GM18498 (cell line): ENCODE data around the gene TMEM151B.
A peak's percentile ranks its signal among the peaks of the same experiment; 100 is the strongest.

ENCODE experiments used
- ATAC-seq: cut with Tn5 transposase; IDR thresholded peaks from one replicate; pipeline ENCODE4 v1.9.1; 2021; ENCODE audit warnings: mild to moderate bottlenecking, moderate library complexity; ENCODE audit not compliant: unreplicated experiment

TMEM151B gene

DNA sequence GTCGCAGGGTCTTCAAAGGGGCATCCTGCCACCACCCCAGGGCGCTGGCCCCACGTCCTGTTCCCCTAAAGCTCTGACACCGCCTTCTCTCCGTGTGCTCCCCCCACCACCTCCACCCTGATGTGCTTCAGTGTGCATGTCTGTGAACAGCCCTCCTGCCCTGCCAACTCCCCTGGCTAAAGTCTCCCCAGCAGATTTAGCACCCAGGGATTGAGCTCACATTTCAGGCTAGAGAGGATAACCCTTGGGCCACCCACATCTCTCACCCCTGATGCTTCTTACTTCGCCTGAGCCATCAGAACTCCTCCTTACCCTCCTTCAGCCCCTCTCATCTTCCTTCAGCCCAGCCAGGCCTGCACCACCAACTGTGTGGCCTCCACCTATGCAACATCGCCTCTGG, 7.5 kb downstream of the TMEM151B start:
- ATAC-seq, result no peak

- ATAC-seq, result no peak
Measured at GRCh38 chr6:44278315-44278714, 8.1 kb downstream of the TMEM151B start.

DNA sequence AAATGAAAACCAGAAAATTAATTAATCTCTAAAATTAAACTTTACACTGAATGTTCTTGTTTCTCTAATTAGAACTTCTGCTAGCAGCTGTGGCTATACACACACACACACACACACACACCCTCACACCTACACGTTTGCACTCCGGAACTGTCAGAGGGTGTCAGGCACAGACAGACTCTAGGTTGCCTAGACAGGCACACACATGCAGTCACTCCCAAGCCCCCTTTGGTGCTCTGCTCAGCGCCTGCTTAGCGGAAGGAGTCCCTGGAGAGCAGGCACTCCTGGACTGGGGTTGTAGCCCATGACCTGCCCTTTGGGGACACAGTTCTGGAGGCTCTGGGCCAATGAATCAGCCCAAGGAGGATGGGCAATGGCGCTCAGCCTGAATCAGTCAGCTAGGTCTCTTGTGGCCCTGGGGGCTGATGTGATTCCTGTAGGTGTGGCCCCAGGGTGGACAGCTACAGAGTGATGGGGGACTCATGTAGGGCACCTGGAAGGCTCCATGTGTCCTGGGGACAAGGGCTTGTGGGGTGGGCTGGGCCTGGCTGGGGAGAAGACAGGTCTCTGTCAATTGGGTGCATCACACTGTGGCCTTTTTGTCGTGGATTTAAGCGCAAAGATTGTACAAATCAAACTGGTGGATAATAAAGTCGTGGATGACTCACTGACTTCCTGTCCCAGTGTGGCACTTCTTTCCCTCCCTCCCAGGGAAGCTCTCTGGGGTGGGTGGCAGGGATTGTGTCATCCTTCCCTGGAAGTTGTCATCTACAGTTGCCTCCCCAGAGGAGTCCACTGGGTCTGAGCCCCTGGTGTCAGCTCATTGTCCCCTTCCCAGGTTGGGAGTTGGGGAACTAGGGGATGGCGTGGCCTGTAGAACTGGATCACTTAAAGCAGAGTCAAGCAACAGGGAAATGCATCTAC, 8.8 kb downstream of the TMEM151B start:
- ATAC-seq, result no peak

GRCh38 chr6:44284121-44284520, 13.9 kb downstream of the TMEM151B start:
- no peak for ATAC-seq

DNA sequence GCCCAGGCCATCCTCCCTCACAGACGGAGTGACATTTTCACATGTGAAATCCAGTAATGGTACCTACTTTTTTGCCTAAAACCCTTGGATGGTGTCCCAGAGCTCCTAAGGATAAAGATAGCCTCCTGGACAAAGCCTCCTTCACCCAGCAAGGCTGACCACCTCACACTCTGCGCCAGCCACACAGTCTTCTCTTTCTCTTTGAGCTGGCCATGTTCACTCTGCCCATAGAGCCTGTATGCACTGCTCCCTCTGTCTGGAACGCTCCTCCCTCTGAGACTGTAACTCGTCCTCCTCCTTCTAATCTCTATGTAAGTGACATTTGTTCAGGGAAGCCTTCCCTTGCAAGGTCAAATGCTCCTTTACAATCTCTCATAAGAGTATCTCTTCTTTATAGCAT, 14.6 kb downstream of the TMEM151B start:
- no peak for ATAC-seq

GRCh38 chr6:44285552-44286284, 15.5 kb downstream of the TMEM151B start:
- ATAC-seq, result no peak

DNA sequence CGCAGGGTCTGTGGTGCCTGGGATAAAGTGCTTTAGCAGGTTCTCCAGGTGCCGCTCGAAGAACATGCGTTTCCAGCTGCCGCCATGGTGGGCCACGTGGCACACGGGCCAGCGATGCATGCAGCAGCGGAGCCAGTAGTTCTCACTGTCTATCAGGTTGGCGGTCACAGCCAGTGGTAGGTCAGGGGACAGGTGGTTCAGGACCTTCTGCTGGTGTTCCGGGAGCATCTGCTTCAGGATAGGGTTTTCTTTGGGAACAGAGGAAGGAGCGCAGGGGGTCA, 16.0 kb downstream of the TMEM151B start:
- ATAC-seq, result no peak

DNA sequence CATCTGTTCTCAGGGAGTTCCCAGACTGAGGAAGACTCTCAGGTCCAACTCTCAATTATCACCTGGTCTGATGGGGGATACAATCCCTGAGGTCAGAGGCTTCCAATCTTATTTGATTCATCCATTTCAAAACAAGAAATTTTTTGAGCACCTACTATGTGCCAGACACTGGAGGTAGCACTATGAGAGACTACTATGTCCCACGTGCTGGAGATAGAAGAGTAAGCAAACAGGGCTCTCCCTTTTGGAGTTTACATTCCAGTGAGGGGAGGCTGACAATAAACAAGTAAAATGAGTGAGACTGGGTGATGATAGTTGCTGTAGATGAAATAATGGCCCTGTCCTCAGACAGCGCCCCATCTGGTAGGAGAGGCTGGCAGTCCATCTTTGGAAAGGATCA, 16.5 kb downstream of the TMEM151B start:
- no peak for ATAC-seq

GRCh38 chr6:44289726-44290260, 19.5 kb downstream of the TMEM151B start:
- ATAC-seq, result no peak

- no peak for ATAC-seq
Measured at GRCh38 chr6:44291841-44292240, 21.6 kb downstream of the TMEM151B start.

GRCh38 chr6:44292661-44293365, 22.6 kb downstream of the TMEM151B start:
- ATAC-seq, result no peak

GRCh38 chr6:44294832-44295791, 24.9 kb downstream of the TMEM151B start:
- no peak for ATAC-seq

DNA sequence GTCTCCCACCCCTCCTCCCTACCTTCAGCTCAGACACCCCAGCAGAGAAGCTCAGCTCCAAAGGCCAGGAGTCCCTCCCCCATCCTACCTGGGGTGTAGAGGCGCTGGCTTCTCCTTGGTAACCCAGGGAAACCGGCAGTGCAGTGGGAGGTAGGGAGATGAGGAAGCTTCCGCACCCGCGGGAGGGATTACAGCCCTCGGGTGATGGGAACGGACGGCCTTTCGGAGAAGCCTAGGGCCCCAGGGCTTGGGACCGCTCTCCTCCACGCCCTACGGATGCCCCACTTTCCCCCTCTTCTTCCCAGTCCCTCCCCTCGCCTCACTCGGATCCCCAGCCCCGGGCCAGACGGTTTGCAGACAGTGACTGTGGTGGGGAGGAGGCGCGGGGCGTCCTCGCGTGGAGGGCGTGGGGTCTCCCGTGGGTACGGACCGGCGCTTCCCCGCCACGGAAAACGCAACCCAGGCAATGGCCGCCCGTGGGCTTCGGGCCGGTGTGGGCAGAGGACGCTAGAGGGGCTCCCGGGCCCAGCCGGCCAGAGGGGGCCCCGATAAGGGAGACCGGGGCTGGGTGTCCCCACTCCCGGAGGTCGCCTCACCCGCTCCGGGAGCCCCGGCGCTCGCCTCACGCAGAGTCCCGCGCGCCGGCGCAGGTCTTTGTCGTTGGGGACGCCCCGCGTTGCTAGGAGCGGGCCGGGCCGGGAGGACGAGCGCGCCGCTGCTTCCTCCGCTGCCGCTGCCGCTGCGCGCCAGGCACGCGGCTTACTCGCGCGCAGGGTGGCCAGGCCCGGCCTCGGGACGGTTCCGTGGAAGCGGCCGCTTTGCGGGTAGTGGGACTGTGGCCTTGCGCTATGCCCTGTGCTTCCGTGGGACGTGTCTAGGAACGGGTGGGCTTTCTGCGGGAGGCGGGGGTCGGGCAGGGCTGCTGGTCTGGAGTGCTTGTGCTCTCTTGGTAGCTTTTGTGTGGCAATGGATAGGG, 27.1 kb downstream of the TMEM151B start:
- ATAC-seq, result peak; percentile 66

GRCh38 chr6:44298055-44298803, 28.0 kb downstream of the TMEM151B start:
- no peak for ATAC-seq

GRCh38 chr6:44298864-44299263, 28.6 kb downstream of the TMEM151B start:
- ATAC-seq, result no peak

DNA sequence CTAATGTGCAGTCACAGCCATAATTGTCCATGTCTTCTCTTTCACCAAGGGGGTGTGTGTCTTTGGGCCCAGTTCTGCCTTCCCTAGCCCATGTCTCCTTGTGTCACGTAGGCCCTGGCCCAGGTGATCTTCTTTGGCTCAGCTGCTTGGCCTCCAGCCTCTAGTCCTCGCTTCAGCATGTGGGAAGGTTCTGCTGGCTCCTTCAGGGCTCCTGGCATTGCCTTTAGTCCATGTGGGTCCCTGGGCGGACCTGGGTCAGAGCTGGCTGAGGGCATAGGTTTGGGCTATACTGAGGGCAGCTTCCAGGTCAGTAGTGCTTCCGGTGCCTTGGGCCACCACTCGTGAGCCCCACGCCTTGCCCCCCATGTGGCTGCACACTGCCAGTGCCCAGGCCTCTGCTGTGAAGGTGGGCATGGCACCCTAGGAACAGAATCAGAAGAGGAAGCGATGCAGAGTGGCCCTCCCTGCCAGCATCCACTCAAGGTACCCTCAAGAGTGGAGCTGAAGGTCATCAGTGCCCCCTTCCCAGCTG, 30.1 kb downstream of the TMEM151B start:
- ATAC-seq, result no peak

DNA sequence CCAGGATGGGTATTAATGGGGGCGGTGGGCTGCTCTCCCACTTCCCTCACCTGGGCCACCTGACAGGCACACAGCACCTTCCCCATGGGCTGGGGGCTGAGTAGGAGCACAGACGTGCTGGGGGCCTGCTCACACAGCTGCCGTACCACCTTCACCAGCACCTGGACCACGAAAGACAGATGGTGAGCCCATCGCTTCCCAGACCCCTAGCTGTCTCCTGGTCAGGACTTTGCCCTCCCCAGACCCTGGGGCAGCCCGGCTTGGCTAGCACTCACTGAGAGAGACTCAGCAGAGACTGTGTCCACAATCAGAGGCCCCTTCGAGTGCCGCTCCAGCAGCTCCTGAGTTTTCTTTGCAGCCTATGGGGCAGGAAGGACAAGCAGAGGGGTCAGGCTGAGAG, 30.9 kb downstream of the TMEM151B start:
- ATAC-seq, result no peak
